Effector CD8-positive, alpha-beta T cell (primary cell): ENCODE data around the gene MATN1.
A peak's percentile ranks its signal among the peaks of the same experiment; 100 is the strongest.
"Not testable (repeated sequence)": the region's sequence is repeated elsewhere in the genome, so short reads cannot be mapped to it uniquely, and the experiment has no call there.

Experiments
- DNase-seq: peaks from one replicate; lab custom pipeline; 2025; lab: John Stamatoyannopoulos, UW
- total RNA-seq, 4 experiments: gene quantifications; one replicate each; lab custom pipeline; 2026; lab: John Stamatoyannopoulos, UW

Gene MATN1
- total RNA-seq = 0.36 to 0.68 (median 0.53) reads per million in 4 experiments

DNA sequence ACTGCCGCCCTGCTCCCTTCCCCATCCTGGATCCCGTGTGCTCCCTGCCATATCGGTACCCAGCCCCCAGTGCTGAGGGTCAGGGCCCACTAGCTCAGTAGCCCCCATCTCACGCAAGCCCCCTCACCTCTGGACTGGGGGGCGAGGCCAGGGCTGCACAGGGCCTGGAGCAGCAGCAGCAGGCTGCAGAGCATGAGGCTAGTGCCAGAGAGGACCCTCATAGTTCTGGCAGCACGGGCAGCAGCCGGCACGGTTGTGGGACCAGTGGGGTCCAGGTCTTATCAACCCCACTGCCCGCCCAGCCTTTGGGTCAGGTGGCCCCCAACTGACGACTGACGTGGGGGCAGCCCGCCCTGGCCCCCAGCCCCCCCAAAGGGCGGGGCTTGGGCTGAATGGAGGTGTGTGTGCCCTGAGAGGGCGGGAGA lies at the start of gene MATN1:
Gene MATN1 (minus strand): TSS at position 255 of the 425 bp plus-strand sequence. CDS start 34 bp downstream, at position 221.
- no peak for DNase-seq

DNA sequence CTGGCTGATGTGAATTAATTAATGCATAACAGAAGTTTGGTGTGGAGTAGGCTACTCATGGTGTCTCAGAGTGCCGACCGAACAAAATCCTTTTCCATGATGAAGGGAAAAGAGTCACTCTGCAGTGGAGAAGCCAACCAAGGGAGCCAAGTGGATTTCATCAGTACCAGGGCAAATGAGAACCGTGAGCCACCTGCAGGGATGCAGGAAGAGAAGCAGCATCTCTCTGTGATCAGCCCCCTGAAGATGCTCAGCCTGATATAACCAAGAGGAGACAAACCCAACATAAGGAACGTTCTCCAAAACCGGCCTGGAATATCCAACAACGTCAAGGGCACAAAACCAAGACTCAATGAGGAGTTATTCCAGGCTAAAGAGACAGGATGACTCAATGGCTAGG lies 47.6 kb upstream of the MATN1 start:
- DNase-seq = no peak

GRCh38 chr1:30770150-30770549 lies 46.8 kb upstream of the MATN1 start:
- no peak for DNase-seq

GRCh38 chr1:30768830-30769718 lies 45.7 kb upstream of the MATN1 start:
- no peak for DNase-seq

DNA sequence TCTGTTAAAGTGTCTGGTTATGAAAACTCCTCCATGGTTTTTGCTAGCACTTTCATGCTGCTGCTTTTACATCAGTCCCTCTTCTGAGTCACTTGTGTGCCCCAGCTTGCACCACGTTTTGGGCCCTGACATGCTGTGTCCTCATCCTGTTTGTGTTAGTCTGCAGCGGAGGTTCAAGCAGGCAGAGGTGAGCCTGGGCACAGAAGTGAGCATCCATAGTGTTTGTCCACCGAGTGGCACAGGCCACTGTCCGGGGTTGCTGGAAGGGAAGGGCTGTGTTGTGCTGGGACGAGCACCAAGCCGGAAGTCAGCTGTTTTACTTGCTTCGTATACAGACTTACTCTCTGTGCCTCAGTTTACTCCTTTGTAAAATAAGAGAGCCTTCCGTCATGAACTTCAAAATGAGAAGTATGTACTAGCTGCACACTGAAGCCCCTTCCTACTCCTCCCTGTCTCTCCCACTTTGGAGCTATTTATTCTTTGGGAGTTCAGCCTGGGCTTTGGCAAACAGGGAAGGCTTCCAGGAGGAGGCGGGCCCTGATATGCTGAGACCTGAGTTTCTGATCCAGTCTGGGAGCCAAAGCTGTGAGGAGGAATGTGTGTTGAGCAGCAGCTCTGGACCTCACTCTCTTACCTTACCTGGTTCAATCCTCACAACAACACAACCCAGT lies 44.9 kb upstream of the MATN1 start:
- no peak for DNase-seq

DNA sequence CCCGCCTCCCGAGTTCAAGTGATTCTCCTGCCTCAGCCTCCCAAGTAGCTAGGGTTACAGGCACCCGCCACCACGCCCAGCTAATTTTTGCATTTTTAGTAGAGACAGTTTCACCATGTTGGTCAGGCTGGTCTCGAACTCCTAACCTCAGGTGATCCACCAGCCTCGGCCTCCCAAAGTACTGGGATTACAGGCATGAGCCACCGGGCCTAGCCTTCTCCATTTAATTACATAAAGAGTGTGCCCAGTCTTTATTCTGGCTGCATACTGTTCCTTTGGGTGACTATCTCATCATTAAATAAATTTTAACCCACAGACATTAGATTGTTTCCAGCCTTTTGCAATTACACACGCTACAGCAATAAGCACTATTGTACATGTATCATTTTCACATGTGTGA lies 43.6 kb upstream of the MATN1 start:
- not testable (repeated sequence) for DNase-seq

DNA sequence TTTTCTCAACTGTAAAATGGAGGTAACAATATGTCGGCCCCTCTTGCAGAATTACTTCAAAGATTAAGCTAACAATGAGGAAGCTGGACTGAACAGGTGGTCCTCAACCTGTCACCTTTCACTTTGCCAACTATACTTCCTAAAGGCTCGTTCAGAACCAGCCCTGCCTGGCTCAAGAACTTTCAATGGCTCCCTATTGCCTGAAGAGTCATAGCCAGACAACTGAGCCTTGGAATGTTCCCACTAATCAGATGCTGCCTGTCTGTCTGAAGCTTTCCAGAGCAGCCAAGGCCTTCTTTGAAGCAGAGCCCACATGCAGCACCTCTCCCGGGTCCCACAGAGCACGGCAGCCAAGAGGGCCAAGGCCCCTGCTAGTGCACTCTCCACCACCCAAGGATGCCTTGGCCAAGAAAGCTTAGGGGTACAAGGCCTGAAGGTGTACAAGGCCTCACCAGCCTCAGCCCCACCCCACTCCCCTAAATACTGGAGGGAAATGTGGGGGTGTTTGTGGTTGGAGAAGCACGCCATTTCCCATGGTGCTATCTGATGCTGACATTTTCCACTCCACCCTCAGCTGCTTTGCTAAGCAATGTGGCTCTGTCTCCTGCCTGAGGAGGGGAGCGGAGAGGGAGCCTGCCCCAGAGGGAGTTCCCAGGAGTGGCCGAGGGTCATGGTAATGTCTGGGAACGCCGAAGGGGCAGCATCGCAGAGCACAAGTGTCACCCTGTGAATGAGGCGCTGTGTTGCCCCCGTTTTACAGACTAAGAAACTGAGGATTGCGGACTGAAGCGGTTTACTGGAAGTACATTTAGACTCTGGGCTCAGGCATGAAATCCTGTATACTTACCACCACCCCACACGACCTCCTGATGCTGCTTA lies 42.4 kb upstream of the MATN1 start:
- no peak for DNase-seq

DNA sequence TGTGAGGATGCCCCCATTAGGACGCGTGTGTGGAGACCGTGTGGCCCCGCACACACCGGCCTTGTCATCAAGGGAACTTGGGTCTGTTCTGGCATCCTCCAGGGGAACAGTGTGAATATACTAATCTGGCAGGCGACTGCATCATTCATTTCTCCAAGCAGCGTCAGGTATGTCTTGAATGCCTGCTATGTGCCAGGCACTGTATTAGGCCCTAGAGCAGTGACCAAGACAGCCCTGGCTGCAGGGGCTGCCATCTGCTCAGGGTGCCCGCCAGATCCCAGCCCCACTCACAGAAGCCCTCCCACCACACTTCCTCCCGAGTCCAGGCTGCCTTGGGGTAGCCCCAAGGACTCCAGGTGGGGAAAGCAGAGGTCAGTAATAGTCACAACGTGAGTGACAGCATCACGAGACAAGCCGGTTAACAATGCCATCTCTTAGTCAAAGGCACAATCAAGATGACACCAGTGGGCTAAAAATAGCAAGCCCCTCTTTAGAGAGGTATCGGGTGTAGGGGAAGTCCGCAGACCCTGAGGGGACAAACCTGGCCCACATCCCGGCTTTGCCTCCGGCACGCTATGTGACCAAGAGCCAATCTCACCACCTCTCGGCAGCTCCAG lies 41.7 kb upstream of the MATN1 start:
- no peak for DNase-seq

GRCh38 chr1:30764396-30764795 lies 41.0 kb upstream of the MATN1 start:
- no peak for DNase-seq

DNA sequence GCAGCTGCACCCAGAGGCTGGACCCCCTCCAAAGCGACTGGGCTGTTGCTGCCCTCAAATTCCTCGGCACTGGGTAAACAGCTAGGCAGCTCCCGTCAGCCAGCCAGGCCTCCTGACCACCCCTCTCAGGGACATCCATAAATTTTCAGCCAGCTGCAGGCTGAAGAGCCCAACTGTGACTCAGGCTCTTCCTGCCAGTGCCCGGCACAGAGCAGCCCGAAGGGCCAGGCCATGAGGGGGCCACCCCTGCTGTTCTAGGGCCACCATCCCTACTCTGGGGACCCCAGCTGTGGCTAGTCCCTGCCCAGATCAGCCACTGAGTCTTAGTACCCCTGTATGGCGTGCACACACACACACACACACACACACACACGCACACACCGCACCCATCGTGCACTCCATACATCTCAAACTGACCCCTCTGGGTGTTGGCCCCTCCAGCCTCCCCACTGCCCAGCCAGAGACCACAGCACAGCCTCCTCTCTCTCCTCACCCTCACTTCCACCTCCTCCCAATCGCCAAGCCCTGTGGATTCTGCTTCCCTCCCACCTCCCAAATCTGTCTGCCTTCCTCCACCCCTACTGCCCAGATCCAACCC lies 40.4 kb upstream of the MATN1 start:
- DNase-seq = no peak

- DNase-seq = no peak
Observed at GRCh38 chr1:30762930-30763650, 39.7 kb upstream of the MATN1 start.

DNA sequence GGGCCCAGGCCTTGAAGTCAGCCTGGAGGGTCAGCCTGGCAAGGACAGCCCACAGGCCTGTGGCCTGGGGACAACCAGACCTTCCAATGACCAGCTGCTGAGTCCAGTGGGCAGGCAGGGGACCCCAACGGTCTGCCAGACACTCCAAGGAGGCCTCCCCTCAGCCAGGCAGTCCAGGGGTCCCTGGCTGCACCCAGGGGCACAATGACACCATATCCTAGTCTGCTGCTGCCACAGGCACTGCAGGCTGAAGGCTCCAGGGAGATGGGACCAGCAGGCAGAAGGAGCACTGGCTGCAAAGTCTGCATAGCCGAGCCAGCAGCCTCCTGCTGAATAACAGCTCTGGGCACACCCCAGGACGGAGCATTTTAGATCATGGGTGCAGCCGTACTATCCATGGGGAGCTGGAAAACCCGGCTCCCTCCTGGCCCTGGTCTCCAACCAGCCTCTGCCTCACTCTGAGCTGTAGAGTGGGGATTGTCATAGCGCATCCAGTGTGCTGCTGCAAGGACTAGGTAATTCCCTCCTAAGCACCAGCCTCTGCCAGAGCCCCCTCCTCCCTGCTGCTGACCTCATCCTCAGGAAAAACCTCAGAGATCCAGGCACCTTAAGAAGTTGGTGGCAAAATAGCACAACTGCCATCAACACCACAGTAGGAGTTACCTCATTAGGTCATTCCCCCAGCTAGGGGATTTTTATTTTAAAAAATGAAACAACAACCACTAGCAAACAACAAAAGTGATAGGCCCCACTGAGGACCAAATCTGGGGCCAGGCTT lies 39.0 kb upstream of the MATN1 start:
- no peak for DNase-seq

DNA sequence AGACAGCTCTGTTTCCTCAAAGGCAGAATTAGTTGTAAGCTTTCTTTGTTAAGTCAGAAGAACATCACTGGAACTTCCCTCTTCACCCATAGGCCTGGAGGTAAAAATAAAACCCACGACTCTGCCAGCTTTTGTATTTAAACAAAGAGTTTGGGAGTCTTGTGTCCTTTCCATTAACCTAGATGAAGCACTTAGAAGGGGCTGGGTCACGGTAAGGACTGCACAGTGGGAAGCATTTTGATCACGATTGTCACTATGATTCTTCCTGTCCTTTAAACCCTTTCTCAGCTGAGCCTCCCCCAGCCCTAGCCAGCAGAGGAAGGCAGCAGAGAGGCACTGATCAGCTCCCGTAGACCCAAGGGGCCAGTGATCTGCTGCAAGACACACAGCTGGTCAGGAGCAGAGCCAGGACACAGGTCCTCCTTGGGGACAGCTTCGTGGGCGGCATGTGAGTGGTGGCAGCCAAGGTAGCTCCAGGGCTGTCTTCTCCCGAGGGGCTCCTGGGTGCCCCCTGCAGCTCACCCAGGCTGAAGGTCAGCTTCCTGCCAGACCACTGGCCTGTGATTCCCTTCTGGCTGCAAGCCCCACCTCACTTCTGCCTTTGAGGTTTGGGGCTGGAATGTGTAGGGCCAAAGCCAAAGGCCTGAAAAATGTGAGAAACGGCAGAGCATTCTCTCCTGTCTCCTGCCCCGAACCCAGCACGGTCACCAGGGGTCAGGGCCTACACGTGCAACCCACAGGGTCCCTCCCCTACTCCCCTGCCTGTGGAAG lies 38.2 kb upstream of the MATN1 start:
- DNase-seq = no peak

- no peak for DNase-seq
Observed at GRCh38 chr1:30760596-30761324, 37.4 kb upstream of the MATN1 start.

DNA sequence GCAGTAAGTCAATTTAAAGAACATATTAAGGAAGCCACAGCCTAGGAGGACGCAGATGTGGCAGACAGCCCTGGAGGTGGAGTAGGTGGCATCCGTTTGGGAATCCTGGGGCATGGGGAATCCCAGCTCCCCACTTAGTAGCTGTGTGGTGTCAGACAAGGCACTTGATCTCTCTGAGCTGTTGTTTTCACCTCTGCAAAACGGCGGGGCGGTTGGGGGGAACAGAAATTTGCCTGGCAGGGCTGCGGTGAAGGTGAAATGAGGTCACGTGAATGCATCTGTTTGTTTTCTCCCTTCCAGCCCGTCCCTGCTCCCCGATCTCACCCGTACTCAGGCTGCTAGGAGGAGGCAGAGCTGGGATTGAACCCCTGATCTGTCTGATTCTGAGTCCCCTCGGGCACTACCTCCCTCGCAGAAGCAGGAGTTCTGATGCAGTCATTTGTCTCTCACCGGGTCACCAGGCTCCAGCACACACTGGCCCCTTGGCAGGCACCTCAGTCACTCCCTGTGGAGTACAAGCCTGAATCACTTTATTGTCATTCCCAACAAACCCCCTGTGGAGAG lies 36.4 kb upstream of the MATN1 start:
- DNase-seq = peak; percentile 61

DNA sequence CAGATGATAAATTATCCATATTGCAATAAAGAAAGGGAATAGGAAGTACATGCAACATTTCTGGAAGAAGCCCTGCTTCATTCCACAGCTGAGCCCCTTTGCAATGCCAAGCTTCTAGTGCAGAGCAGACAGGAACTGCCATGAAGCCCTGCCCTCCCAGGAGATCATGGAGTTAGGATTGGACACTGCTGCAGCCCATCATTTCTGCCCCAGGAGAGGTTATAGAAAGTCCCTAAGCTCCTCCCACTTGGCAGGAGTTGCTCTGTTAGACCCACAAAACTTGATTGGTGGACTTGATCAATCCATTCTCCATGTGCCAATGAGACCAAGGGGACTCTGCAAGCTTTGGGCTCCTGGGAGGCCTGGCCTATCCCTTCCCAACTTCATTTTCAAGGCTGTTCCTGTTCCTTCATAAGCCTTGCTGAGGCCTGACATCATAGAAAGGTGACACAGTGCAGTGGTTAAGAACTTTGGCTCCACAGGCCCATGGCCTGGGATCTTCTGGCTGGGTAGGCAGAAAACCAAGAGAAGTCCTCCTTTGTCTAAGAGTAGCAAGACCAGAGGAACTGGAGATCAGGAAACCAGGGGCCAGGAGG lies 35.5 kb upstream of the MATN1 start:
- no peak for DNase-seq

DNA sequence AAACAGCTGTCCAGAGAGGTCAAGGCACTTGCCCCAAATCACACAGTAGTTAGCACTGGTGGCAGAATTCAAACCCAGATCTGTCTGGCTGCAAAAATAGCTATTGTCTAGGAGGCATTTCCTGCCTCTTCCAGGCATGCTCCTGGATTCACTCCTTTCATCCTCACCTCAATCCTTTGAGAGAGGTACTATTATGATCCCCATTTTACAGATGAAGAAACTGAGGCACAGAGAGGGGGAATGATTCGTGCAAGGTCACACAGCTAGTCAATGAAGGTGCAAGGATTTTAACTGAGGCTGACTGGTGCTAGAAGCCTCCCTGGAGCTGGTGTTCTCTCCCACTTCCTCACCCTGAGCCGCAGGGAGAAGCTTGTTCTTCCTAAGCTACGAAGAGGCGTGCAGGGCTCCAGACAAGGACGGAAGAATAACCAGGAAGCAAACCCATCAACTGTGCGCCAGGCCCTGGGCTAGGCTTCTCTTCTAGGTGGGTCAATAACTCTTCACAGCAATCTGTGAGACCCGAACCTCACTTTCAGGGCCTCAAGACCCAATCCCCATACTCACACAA lies 34.8 kb upstream of the MATN1 start:
- no peak for DNase-seq
